A549 (cell line): ENCODE results near the gene TBC1D1.

Experiments
- BHLHE40 ChIP-seq: IDR thresholded peaks from 2 replicates; pipeline ENCODE4 v1.6.1; 2012; ENCODE audit warnings: low read depth, low read length, inconsistent platforms
- CBX2 ChIP-seq: fragments of 200-600 bp; sonication (generic); IDR thresholded peaks from 2 replicates; pipeline ENCODE4 v1.6.1; 2016; ENCODE audit warnings: low read depth, mild to moderate bottlenecking, borderline replicate concordance
- CHD2 ChIP-seq: fragments of 150-350 bp; IDR thresholded peaks from 2 replicates; pipeline ENCODE4 v1.6.1; 2014; ENCODE audit warnings: low read length; ENCODE audit not compliant: partially characterized antibody
- EP300 ChIP-seq, 2 experiments: fragments of >200 bp; sonication (Bioruptor Twin); formaldehyde crosslinking; IDR thresholded peaks; 2 replicates in 1 of 2; 3 replicates in 1 of 2; pipeline ENCODE4 v1.6.1; 2016 to 2017
- JUNB ChIP-seq: fragments of >200 bp; sonication (Bioruptor Twin); formaldehyde crosslinking; IDR thresholded peaks from 2 replicates; pipeline ENCODE4 v1.6.1; 2016
- PHF8 ChIP-seq: fragments of 200-600 bp; sonication (generic); IDR thresholded peaks from 2 replicates; pipeline ENCODE4 v1.6.1; 2016; ENCODE audit warnings: low read depth, mild to moderate bottlenecking, antibody characterized with exemption, moderate library complexity, borderline replicate concordance
- POLR2A ChIP-seq: IDR thresholded peaks from 2 replicates; pipeline ENCODE4 v1.6.1; 2012; ENCODE audit warnings: mild to moderate bottlenecking, low read length
- SMC3 ChIP-seq: fragments of >200 bp; sonication (Bioruptor Twin); formaldehyde crosslinking; IDR thresholded peaks from 3 replicates; pipeline ENCODE4 v1.6.1; 2018; ENCODE audit warnings: inconsistent platforms
- SREBF2 ChIP-seq: fragments of 450-650 bp; IDR thresholded peaks from 2 replicates; pipeline ENCODE4 v1.6.1; 2014; ENCODE audit warnings: mild to moderate bottlenecking, moderate library complexity
- TF ChIP-seq, protein P1 (sequence below): fragments of >200 bp; sonication (Bioruptor Twin); formaldehyde crosslinking; IDR thresholded peaks from 3 replicates; pipeline ENCODE4 v1.5.1; 2016
- TF ChIP-seq, protein P2 (sequence below): IDR thresholded peaks from 2 replicates; pipeline ENCODE4 v1.6.1; 2012
- TF ChIP-seq, protein P3 (sequence below): IDR thresholded peaks from 2 replicates; pipeline ENCODE4 v1.6.1; 2012
- TF ChIP-seq, protein P4 (sequence below): fragments of >200 bp; sonication (Bioruptor Twin); formaldehyde crosslinking; IDR thresholded peaks from 3 replicates; pipeline ENCODE4 v1.6.1; 2016

DNA sequence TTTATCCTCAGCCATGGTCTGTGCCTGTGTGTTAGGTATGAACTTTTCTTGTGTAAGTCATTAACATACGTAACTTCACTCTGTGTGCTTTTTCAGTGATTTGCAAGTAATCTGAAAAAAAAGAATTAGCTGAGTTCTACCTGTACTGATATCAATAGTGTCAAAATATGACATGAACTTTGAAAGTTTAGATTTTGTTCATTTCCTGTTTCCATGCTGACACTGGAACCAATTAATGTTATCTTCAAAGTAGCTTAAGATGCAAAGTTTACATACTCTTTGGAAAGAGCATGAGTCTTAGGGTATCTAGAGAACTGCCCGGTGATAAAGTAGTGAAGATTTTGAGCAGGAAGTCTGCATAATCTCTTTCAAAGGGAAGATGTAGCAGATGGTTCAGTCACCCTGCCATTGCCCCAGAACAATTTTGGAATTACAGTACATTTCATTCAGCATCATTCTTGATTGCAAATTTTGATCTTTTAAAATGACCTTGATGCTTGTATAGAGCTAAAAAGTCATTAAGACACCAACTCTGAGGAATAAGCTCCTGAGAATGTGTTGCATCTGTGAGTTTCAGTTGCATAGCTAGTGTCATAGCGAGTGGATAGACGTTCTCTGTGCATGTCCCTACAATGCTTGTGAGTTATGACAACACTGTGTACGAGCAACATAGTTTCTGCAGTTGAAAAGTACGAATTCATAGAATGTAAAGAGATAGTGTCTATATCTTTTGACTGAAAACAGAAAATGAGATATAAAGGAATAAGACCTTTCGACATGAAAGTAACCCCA is 199.8 kb downstream of the TBC1D1 start:
- TF ChIP-seq CBX2: no peak
- TF ChIP-seq, protein P1, sequence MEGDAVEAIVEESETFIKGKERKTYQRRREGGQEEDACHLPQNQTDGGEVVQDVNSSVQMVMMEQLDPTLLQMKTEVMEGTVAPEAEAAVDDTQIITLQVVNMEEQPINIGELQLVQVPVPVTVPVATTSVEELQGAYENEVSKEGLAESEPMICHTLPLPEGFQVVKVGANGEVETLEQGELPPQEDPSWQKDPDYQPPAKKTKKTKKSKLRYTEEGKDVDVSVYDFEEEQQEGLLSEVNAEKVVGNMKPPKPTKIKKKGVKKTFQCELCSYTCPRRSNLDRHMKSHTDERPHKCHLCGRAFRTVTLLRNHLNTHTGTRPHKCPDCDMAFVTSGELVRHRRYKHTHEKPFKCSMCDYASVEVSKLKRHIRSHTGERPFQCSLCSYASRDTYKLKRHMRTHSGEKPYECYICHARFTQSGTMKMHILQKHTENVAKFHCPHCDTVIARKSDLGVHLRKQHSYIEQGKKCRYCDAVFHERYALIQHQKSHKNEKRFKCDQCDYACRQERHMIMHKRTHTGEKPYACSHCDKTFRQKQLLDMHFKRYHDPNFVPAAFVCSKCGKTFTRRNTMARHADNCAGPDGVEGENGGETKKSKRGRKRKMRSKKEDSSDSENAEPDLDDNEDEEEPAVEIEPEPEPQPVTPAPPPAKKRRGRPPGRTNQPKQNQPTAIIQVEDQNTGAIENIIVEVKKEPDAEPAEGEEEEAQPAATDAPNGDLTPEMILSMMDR: no peak
- no peak for TF ChIP-seq CHD2
- no peak for TF ChIP-seq SMC3
- TF ChIP-seq JUNB: no peak
- TF ChIP-seq BHLHE40: no peak
- TF ChIP-seq, protein P2, sequence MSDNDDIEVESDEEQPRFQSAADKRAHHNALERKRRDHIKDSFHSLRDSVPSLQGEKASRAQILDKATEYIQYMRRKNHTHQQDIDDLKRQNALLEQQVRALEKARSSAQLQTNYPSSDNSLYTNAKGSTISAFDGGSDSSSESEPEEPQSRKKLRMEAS: no peak
- no peak for TF ChIP-seq POLR2A
- TF ChIP-seq, protein P3, sequence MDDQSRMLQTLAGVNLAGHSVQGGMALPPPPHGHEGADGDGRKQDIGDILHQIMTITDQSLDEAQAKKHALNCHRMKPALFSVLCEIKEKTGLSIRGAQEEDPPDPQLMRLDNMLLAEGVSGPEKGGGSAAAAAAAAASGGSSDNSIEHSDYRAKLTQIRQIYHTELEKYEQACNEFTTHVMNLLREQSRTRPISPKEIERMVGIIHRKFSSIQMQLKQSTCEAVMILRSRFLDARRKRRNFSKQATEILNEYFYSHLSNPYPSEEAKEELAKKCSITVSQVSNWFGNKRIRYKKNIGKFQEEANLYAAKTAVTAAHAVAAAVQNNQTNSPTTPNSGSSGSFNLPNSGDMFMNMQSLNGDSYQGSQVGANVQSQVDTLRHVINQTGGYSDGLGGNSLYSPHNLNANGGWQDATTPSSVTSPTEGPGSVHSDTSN: no peak
- TF ChIP-seq EP300 (IDR thresholded peaks at IDR 0.05): no peak
- no peak for TF ChIP-seq SREBF2
- TF ChIP-seq PHF8: no peak
- TF ChIP-seq, protein P4, sequence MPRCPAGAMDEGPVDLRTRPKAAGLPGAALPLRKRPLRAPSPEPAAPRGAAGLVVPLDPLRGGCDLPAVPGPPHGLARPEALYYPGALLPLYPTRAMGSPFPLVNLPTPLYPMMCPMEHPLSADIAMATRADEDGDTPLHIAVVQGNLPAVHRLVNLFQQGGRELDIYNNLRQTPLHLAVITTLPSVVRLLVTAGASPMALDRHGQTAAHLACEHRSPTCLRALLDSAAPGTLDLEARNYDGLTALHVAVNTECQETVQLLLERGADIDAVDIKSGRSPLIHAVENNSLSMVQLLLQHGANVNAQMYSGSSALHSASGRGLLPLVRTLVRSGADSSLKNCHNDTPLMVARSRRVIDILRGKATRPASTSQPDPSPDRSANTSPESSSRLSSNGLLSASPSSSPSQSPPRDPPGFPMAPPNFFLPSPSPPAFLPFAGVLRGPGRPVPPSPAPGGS: no peak
